Superior temporal gyrus (tissue), 1 donor: ENCODE results near the gene MRAP.

Source experiments
- DNase-seq: peaks from one replicate; pipeline ENCODE4 v3.0.0-alpha.2; 2016; ENCODE audit errors: extremely low spot score

The MRAP gene

DNA sequence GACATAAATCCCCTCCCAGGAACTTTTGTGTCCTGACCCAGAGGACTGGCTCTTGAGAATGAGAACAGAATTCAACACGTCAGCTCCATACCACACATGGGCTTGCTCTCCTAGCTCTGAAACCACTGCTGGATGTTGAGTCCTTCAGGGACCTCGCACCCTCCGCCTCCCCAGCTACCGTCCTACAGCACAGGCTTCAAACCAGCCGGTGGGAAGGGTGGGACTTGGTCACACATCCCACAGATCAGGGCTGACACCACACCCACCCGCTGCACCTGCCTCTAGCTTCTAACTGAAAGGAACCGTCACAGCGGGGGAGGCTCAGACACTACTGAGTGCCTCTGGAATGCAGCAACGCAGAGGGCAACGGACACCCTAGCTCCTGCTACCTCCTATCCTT, 24.0 kb downstream of the MRAP start:
- DNase-seq: no peak

DNA sequence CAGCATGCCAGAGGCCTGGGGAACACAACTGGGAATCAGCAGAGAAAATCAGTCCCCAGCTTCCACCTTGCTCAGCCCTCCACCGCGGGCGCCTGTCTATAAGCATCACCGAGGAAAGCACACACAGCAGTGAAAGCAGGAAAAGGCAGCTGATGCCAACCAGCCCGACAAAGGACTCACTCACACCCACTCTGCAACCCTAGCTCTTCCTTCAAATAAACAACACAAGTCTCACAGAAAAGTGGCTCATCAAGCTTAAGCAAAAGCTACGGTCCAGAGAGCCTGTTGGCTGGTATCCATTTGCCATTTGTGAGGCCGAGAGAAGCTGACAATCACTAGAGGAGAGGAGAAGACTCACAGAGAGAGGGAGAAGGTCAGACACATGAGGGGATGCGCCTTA, 27.1 kb downstream of the MRAP start:
- peak; percentile 68 for DNase-seq

DNA sequence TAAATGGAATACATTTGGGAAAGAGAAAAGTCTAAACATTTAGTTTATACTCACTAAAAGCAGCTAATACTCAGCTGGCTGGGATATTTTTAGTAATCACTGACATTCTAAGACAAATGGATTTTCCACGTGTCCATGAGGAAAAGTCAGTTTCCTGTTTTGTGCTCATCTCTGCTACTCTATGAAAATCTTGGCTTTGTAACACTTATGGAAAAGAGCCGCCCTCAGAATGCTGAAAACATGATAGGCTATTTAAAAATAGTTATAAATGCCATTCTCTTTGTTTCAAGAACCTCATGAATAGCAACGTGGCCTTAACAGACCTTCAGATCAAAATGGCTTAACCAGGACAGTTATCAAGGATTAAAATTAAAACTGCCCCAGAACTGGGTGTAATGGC, 29.9 kb downstream of the MRAP start:
- DNase-seq: peak; percentile 57

DNA sequence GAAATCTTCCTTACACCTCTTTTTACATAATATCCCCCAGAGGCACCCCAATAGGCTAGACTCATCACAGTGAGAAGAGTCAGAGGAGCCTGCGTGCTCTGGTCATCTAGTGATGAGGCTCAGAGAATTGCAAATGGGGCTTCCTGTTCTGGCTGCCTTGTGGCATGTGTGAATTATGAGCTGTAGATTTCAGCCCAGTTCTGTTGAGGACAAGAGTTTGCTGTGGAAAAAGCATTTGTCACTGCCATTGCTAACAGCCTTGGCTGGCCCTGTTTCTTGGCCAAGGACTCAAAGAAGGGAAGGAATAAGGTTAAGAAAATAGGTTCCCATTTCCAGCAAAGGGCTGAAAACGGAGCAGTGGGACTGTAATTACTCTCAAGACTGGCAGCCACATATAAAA, 30.7 kb downstream of the MRAP start:
- no peak for DNase-seq

- no peak for DNase-seq
Observed at GRCh38 chr21:32329776-32330175, 31.1 kb downstream of the MRAP start.

DNA sequence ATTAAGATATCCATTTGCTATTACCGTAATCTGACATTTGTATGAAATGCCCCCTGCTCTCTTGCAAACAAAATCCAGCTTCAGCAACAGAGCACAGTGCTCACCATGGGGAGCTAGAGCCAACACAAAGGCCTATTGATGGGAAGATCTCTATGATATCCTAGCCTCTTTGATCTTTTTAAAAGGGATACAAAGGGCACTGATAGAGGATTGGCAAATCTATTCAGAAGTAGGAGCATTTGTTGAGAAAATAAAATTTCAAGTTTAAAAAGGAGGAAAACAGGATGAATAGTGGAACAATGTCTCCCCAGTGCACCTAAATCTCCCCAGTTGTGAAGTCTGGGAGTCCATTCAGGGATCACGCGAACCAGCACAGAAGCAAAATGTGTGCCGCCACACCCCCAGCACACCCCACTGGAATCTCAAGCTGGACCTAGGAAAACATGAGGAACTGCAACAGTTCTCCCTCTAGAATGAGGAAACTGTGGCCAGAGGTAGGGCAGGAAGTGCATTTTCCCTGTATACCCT, 32.2 kb downstream of the MRAP start:
- peak; percentile 79 for DNase-seq

DNA sequence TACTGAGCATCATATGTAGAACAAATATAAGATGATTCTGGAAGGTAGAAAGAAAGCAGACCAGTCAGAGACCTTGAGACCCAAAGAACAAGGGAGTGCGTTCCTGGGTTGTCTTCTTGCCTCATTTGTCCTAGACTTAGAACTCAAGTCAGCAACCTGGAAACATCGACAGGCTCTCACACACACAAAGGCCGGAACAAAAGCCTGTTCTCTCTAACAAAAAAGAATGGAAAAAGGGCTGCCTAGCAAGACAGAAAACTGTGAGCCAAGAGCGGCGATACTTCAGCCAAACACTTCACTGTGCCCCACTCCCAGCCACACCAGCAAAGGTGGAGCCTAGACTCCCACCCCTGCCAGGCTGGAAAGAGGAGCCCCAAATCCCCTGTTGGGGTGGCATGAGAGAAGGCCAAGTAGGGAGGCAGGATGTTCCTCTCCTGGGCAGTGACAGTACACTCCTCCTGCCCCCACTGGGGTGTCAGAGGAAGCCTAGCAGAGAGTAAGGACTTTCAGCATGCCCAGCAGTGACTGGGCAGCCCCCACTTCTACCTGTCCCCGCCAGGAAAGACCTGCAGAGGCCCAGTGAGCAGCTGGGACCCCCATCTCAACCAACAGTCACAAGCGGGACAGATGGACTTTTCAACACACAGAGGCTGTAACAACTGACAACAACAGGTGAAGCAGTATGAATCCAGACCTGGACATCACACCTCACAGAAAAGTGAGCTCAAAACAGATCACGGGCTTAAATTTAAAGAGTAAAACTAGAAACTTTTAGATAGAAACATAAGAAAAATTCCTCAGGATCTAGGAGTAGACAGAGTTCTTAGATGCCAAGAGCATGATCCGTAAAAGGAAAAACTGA, 33.0 kb downstream of the MRAP start:
- peak; percentile 72 for DNase-seq

GRCh38 chr21:32332463-32332951, 33.9 kb downstream of the MRAP start:
- no peak for DNase-seq

DNA sequence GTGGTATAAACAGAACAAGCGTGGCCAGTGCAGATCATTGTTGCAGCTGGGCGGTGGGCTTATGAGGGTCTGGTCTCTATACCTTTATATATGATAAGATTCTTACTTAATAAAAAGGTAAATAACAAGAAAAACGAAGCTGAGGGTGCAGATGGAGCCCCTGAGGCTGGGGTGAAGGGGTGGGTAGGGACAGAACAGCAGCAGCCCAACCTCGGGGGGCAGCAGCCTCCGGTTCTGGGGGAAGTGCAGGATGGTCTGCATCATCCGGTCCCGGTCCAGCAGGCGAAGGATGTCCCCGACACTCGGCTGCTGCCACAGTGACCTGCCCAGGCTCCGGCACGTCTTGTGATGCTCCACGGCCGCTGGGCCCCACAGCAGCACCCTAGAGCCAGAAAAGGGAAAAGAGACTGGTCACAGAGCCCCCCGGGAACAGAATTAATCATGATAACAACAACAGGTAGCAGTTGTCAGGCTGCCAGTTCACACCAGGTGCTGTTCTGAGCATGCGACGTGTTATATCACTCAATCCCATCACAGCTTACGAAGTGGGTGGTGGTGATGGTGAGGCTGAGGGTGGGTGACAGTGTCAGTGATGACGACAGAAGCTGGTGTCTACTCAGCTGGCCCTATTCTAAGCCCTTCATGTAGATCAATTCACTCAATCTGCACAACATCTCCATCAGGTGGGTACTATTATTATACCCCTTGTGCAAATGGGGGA, 35.5 kb downstream of the MRAP start:
- no peak for DNase-seq

DNA sequence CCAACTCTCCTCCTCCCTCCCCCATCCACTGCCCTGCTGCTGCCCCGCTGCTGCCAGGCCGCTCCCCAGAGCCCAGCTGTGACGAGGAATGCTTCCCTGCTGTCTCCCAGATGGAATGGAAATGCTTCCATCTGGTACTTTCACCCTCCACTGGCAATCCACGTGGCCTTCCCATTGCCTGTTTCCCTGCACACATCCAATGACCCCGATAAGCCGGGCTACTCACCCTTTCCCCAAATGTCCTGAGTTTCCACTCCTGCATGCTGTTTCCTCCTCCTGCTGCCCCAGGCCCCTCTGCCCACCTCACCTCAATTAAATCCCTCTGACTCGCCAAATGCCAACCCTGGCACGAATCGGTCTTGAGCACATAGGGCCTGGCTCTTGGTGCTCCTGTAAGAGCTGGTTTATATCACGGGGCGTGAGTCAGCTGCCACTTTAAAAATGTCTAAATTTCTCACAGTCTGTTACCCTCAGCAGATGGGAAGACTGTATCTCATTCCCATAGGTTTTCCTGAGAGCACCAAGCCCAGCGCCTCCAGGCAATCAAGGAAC, 36.4 kb downstream of the MRAP start:
- peak; percentile 79 for DNase-seq

GRCh38 chr21:32335601-32336575, 37.2 kb downstream of the MRAP start:
- DNase-seq: peak; percentile 93

GRCh38 chr21:32336711-32337110, 38.1 kb downstream of the MRAP start:
- DNase-seq: peak; percentile 64

- no peak for DNase-seq
Observed at GRCh38 chr21:32337206-32337605, 38.6 kb downstream of the MRAP start.

DNA sequence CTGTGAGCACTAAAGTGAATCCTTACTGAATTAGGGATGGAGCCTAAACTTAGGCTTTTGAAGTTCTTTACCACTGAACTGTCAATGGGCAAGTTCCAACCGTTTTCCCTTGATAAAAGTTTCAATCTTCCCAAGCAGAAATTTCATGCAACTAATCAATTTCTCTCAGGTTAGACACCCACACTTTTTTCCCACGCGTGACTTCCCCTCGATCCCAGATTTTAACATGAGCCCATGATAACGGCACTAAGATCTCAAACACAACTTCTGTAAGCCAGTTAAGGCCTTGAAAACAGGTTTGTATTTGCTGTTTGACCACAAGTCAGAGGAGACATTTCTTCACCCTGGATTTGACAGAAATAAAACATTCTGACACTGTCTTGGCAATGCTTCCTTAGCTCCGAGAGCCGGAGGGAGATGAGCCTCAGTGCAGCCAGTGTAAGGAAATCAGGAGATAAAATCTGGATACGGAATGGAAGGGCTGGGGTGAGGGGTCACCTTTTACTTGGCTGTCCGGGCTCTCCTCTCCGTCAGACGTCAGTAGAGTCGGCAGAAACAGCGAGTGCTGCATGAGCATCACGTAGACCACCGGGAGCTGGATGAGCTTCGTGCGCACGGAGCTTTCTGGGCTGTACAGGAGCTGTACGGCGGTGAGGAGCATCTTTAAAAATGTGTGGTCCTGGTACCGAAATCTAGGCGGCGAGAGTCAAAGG, 39.7 kb downstream of the MRAP start:
- no peak for DNase-seq

GRCh38 chr21:32340863-32341848, 42.5 kb downstream of the MRAP start:
- DNase-seq: peak; percentile 52

DNA sequence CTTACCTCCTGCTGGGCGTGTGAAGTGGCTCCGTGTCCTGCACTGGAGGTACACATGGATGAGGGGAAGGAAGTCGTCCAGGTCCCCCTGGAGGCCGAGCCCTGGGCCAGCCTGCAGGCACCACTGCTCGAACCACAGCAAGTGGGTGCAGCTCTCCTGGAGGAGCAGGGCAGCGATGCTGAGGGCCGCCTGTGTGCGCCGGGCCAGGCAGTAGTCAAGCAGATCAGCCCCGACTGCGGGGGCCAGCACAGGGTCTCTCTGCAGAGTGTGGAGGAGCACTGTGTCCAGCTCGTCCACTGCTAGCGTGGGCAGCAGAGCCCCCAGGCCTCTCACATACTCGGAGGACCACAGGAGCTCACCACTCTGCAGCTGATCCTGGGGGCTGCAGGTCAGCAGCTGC, 48.3 kb downstream of the MRAP start:
- DNase-seq: no peak

DNA sequence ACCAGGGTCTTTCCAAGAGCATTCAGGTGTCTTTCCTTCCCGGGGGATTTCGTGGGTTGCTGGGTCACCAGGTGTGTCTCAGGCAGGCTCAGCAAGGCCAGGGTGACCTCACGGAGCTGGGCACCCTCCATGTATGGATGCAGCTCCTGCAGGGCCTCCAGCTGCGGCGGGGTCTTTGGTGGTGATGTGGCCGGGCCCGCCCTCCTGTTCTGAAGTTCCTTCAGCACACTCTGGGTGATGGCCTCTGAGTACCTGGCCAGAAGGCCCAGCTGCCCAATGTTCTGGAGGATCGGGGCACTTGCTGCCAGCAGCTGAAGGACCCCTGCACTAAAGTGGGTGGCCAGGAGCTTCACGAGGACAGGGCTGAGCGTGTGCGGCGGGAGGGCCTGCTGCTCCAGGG, 48.7 kb downstream of the MRAP start:
- DNase-seq: no peak

DNA sequence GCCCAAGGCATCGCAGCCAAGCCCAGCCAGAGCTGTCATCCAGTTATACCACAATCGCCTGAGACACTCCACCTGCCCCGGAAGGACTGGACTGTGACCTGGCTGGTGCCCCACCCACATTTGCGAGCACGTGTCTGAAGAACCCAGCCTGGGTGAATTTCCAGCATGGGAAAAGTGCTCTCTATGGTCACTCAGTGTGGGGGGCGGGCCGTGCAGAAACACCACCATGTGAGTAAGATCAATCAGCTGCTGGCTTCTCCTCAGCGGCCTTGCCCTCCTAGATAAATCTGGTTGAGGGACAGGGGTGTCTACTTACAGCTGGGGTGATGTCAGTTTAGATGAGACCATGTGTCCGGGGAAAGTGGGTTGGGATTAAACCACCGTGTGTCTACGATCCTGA, 49.3 kb downstream of the MRAP start:
- no peak for DNase-seq

- no peak for DNase-seq
Observed at GRCh38 chr21:32348604-32349332, 50.1 kb downstream of the MRAP start.
